ENCODE measurements around the gene ARL6IP5. TPM values are rescaled to one million over a fixed set of nuclear protein-coding genes. Genes with fewer than 3 reads are reported as not detected.

Gene ARL6IP5
- total RNA-seq, 4 donors from 2014 or later: 51.0 to 92.5 (median 82.4) TPM

DNA sequence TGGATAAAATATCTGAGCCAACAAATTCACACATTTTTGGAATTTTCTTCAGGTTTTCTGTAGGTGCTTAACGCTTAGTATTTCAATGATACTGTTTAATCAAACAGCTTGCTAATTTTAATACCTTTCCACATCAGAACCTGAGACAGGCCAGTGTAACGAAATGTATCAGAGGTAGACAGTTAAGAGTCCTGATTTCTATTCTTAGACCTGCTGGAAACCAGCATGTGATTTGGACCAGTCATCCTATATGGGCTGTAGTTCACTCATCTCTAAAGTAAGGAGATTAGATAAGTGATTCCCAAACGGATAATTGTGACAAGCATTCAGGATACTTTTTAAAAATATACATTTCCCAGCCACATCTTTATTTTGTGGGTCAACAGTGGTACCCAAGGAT is 18.4 kb downstream of the ARL6IP5 start:
- Histone ChIP-seq H3K9me3 (no peaks in the 10 kb centered on the region), H3K36me3 (peaks cover 0 to 48% (median 2%) of the 10 kb centered on the region in 3 donors), H3K4me3 (no peak overlapping the region), H3K27ac (no peak overlapping the region), H3K27me3 (no peaks in the 10 kb centered on the region), H3K4me1 (no peaks in the 10 kb centered on the region)
- no peak for DNase-seq
- TF ChIP-seq, protein P1, sequence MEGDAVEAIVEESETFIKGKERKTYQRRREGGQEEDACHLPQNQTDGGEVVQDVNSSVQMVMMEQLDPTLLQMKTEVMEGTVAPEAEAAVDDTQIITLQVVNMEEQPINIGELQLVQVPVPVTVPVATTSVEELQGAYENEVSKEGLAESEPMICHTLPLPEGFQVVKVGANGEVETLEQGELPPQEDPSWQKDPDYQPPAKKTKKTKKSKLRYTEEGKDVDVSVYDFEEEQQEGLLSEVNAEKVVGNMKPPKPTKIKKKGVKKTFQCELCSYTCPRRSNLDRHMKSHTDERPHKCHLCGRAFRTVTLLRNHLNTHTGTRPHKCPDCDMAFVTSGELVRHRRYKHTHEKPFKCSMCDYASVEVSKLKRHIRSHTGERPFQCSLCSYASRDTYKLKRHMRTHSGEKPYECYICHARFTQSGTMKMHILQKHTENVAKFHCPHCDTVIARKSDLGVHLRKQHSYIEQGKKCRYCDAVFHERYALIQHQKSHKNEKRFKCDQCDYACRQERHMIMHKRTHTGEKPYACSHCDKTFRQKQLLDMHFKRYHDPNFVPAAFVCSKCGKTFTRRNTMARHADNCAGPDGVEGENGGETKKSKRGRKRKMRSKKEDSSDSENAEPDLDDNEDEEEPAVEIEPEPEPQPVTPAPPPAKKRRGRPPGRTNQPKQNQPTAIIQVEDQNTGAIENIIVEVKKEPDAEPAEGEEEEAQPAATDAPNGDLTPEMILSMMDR (IDR thresholded peaks at IDR 0.05): no peak
- no peak for TF ChIP-seq POLR2A (IDR thresholded peaks at IDR 0.05)

- TF ChIP-seq, protein P1 (IDR thresholded peaks at IDR 0.05): no peak
- no peak for TF ChIP-seq POLR2A (IDR thresholded peaks at IDR 0.05)
- no peaks in the 10 kb centered on the region for H3K9me3 ChIP-seq
- no peaks in the 10 kb centered on the region for H3K27me3 ChIP-seq
- no peak for DNase-seq
- no peaks in the 10 kb centered on the region for H3K4me1 ChIP-seq
- no peak overlapping the region for H3K27ac ChIP-seq
- peaks cover 0 to 48% (median 2%) of the 10 kb centered on the region in 3 donors for H3K36me3 ChIP-seq
- H3K4me3 ChIP-seq: no peak overlapping the region
Measured at GRCh38 chr3:69104586-69104985, 19.8 kb downstream of the ARL6IP5 start.

DNA sequence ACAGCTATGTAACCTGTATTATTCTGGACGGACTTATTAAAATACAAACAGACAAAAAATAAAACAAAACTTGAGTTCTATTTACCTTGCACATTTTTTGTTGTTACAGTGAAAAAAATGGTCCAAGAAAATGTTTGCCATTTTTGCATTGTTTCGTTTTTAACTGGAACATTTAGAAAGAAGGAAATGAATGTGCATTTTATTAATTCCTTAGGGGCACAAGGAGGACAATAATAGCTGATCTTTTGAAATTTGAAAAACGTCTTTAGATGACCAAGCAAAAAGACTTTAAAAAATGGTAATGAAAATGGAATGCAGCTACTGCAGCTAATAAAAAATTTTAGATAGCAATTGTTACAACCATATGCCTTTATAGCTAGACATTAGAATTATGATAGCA is 20.6 kb downstream of the ARL6IP5 start:
- H3K27ac ChIP-seq: no peak overlapping the region
- no peaks in the 10 kb centered on the region for H3K9me3 ChIP-seq
- no peak for TF ChIP-seq POLR2A (IDR thresholded peaks at IDR 0.05)
- TF ChIP-seq, protein P1 (IDR thresholded peaks at IDR 0.05): no peak

DNA sequence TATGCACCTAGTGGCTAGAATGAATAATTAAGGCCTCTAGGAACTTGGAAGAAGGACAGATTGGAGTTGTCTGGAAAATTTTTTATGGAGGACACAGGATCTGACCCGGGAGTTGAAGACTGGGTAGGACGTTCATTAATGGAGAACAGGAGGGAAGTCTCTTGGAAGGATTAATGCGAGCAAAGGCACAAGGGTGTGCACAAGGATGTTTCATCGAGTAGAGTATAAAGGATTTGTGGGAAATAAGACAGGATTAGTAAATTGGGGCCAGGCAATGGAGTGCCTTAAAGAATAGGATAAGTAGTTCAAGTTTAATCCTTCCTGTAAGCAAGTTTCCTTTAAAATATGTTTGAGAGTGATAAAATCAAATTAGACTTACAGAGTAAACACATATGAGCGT is 23.1 kb downstream of the ARL6IP5 start:
- Histone ChIP-seq H3K27ac (no peak overlapping the region), H3K4me1 (no peaks in the 10 kb centered on the region), H3K9me3 (no peaks in the 10 kb centered on the region)

More for the DNA sequence above, 20.6 kb downstream of the ARL6IP5 start:
- no peak for DNase-seq
- H3K4me3 ChIP-seq: no peak overlapping the region
- no peaks in the 10 kb centered on the region for H3K27me3 ChIP-seq
- H3K36me3 ChIP-seq: peaks cover 0 to 41% (median 2%) of the 10 kb centered on the region in 3 donors
- H3K4me1 ChIP-seq: no peaks in the 10 kb centered on the region

GRCh38 chr3:69108811-69109210 is 24.1 kb downstream of the ARL6IP5 start:
- TF ChIP-seq, protein P1 (IDR thresholded peaks at IDR 0.05): no peak
- no peak for TF ChIP-seq POLR2A (IDR thresholded peaks at IDR 0.05)
- Histone ChIP-seq H3K36me3 (peaks cover 0 to 13% (median 0%) of the 10 kb centered on the region in 3 donors), H3K27me3 (no peaks in the 10 kb centered on the region), H3K4me1 (no peaks in the 10 kb centered on the region), H3K27ac (no peak overlapping the region), H3K9me3 (no peaks in the 10 kb centered on the region), H3K4me3 (no peak overlapping the region)
- DNase-seq: no peak

More for the DNA sequence above, 23.1 kb downstream of the ARL6IP5 start:
- Histone ChIP-seq H3K27me3 (no peaks in the 10 kb centered on the region), H3K36me3 (peaks cover 0 to 23% (median 2%) of the 10 kb centered on the region in 3 donors), H3K4me3 (no peak overlapping the region)
- TF ChIP-seq POLR2A (IDR thresholded peaks at IDR 0.05): no peak
- TF ChIP-seq, protein P1 (IDR thresholded peaks at IDR 0.05): no peak
- no peak for DNase-seq
